Glomerular endothelial cell (primary cell): ENCODE measurements around the gene ATP2C1. TPM values are rescaled to one million over a fixed set of nuclear protein-coding genes. Genes with fewer than 3 reads are reported as not detected.
"Not testable (repeated sequence)": the region's sequence is repeated elsewhere in the genome, so short reads cannot be mapped to it uniquely, and the experiment has no call there.

Source experiments
- DNase-seq: peaks from one replicate; pipeline ENCODE4 v3.0.0-alpha.2; 2011; ENCODE audit warnings: low read depth, low spot score; ENCODE audit errors: extremely low read depth
- total RNA-seq: library from RNA; depleted of rRNA; stranded (reverse); fragments of >200 nt; gene quantifications from 2 replicates; pipeline ENCODE4 v1.2.3, GENCODE V29; 2015

ATP2C1 gene
- total RNA-seq, 1 donor from 2014 or later: 84.8 TPM

DNA sequence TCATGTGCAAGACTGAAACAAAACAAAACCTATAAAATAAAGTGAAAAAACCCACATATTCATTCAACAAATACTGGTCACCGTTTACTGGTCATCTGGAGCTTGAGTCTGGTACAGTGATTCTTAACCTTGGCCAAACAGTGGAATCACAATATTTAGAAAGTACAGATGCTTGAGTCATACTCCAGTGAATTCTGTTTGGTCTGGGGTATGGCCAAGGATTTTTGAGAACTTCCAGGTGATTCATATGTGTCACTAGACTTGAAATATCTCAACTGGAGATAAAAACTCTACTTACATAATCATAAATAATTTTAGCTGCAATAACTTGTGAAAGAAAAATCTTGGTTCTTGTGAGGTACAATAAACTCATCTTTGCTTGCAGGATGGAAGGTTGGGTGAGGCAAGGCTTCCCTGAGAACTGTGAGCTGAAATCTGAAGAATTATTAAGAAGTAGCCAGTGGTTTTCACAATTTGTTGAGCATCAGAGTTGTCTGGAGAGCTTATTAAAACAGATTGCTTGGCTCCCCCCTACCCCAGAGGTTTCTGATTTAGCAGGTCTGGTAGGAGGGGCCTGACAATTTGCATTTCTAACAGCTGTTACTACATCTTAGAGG lies 142.4 kb downstream of the ATP2C1 start:
- DNase-seq: no peak

DNA sequence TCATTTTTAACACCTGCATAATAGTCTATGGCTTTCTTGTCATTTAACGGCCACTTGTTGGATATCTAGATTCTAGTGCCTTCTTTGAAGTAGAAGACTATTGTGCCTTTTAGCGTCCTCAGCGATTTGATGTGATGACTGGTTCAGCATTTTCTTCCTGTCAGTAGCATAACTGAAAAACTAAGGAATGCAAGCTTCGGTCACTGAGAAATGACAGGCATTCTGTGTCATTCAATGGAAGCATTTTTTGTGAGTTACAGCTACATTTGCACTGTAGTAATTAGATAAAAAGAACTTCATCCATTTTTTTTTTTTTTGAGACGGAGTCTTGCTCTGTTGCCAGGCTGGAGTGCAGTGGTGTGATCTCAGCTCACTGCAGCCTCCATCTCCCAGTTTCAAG lies 143.1 kb downstream of the ATP2C1 start:
- no peak for DNase-seq

DNA sequence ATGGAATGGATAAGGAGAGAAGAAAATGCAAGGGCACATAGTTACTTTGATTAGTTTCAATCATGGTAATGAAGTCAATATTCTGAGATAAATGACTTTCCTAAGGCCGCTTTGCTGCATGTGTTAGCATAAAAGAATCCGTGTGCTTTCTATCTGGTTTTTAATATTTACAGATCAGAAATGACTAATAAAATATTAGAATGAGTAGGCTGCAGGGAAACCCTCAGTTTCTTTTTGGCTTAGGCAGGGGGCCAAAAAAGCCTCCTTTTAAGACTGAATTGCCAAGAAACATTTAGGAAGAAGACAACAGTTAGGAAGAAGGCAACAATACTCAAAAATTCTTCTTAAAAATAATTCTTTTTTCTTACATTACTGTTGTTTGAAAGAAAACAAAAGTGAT lies 144.4 kb downstream of the ATP2C1 start:
- no peak for DNase-seq

DNA sequence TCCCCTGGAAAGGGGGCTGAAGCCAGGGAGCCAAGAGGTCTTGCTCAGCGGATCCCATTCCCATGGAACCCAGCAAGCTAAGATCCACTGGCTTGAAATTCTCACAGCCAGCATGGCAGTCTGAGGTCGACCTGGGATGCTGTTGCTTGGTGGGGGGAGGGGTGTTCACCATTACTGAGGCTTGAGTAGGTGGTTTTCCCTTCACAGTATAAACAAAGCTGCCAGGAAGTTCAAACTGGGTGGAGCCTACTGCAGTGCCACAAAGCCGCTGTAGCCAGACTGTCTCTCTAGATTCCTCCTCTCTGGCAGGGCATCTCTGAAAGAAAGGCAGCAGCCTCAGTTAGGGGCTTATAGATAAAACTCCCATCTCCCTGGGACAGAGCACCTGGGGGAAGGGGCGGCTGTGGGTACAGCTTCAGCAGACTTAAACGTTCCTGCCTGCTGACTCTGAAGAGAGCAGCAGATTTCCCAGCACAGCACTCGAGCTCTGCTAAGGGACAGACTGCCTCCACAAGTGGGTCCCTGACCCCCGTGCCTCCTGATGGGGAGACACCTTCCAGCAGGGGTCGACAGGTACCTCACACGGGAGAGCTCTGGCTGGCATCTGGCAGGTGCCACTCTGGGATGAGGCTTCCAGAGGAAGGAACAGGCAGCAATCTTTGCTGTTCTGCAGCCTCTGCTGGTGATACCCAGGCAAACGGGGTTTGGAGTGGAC lies 148.5 kb downstream of the ATP2C1 start:
- DNase-seq: not testable (repeated sequence)

DNA sequence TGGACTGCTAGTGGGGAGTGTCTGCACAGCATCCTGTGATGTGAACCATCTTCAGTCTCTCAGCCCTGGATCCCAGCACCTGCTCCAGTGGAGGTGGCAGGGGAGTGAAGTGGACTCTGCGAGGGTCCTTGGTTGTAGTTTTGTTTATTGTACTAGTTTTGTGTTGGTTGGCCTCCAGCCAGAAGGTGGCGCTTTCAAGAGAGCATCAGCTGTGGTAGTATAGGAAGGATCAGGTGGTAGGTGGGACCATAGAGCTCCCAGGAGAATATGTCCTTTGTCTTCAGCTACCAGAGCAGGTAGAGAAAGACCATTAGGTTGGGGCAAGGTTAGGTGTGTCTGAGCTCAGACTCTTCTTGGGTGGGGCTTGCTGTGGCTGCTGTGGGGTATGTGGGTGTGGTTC lies 153.7 kb downstream of the ATP2C1 start:
- no peak for DNase-seq

DNA sequence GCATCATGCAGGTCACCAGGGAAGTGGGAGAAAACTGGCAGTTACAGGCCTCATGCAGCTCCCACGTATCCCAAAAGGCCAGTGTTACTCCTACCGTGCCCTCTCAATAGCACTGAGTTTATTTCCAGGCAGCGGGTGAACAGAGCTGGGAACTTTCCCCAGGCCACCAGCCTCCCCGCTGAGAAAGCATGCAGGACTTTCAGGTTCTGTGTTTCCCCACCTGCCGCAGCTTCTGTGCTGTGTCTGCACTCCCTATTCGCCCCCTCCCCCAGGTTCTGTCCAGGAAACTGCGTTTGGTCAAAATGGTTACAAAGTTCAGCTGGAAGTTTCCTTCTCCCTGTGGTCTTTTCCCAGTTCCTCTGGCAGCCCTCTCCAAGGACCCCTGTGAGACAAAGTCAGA lies 154.1 kb downstream of the ATP2C1 start:
- DNase-seq: no peak

DNA sequence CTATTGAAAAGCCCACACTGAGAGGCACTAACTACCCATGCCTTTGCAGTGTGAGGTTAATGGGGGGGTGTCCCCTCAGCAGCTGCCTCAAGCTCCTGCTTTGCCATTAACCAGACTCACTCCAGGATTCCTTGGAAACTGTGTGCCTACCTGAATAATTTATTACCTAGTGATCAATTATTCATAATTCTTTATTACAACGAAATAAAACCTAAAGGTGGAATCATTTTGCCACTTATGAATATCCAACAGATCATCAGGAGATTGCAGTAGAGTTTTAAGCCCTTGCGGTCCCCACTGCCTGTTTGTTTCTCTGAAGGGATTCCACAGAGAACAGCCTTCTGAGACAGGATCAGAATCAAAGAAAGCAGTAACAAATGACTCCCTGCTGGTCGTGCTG lies 156.1 kb downstream of the ATP2C1 start:
- DNase-seq: no peak

DNA sequence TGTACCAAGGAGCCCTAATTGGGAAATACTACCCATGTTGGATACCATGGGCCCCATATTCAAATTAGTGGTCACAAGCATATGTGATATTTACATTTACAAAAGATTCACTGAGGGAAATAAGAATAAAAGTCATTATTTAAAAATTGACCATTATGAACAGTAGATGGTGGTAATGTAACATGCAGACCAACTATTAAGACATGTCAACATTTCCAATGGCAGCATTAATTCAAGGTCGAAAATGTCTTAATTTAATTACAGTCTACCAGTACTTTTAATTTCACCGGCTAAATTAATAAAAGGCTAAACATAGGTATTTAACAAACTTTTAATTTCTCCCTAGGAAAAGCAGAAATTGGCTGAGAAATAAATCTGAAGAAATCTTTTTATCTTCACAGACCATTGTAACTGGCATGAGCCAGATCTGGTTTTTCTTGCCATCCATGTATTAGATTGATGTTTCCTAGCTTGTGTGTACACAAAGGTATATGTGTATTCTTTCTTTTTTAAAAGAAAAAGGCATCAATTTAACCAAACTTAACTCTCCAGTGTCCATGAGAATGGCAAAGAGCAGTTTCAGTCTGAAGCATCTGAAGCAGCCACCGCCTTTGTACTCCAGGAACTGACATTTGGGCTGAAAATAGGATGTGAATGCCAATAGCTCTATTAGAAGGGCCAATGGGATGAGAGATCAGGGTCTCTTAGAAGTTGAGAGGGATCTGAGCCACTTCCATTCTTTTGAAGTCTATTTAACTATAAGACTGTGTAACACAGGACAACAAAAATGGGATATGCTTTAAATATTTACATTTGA lies 159.4 kb downstream of the ATP2C1 start:
- no peak for DNase-seq

Other genes starting within 250 kb of the ATP2C1 start
- gene PIK3R4, start 147.3 kb upstream of the ATP2C1 start, total RNA-seq: 28.2 and 40.0 TPM in 2 replicates
- gene ASTE1, start 132.7 kb downstream of the ATP2C1 start, total RNA-seq: 2.1 and 7.7 TPM in 2 replicates
- gene NEK11, start 132.8 kb downstream of the ATP2C1 start, total RNA-seq: 2.3 and 6.7 TPM in 2 replicates